Upper lobe of left lung (tissue), 6 donors: ENCODE data around the gene CDR2L. TPM values are rescaled to one million over a fixed set of nuclear protein-coding genes. Genes with fewer than 3 reads are reported as not detected.

Experiments used
- ATAC-seq, 2 donors: fragments of 200-7000 bp; cut with Tn5 transposase; one replicate each; pipeline ENCODE4 v1.9.1; 2022; ENCODE audit warnings: mild to moderate bottlenecking in 2 of 2, moderate library complexity in 2 of 2; ENCODE audit not compliant: low FRiP score in 2 of 2
- DNase-seq, 2 donors: peaks; one replicate each; pipeline ENCODE4 v3.0.0-alpha.2; 2019 to 2020
- H3K27ac ChIP-seq, 4 donors: fragments of 200-600 bp; sonication (generic); one replicate each; pipeline ENCODE4 v1.5.1; 2016 to 2019
- H3K27me3 ChIP-seq, 4 donors: fragments of 200-600 bp; sonication (generic); one replicate each; pipeline ENCODE4 v1.5.1; 2017 to 2019
- H3K36me3 ChIP-seq, 4 donors: fragments of 200-600 bp; sonication (generic); one replicate each; pipeline ENCODE4 v1.5.1; 2016 to 2019
- H3K4me1 ChIP-seq, 4 donors: fragments of 200-600 bp; sonication (generic); one replicate each; pipeline ENCODE4 v1.5.1; 2018 to 2019
- H3K4me3 ChIP-seq, 4 donors: fragments of 200-600 bp; sonication (generic); one replicate each; pipeline ENCODE4 v1.5.1; 2017 to 2019; ENCODE audit warnings: mild to moderate bottlenecking in 2 of 4, moderate library complexity in 1 of 4
- H3K9me3 ChIP-seq, 4 donors: fragments of 200-600 bp; sonication (generic); one replicate each; pipeline ENCODE4 v1.5.1; 2018 to 2019
- CTCF ChIP-seq, 6 experiments: fragments of 450-650 bp in 4 of 6; fragments of 200-600 bp in 2 of 6; sonication (generic) in 2 of 6; IDR thresholded peaks; one replicate each; pipeline ENCODE4 v1.5.1; 2016 to 2019; ENCODE audit warnings: antibody characterized with exemption in 6 of 6
- EP300 ChIP-seq, 4 donors: sonication (generic); formaldehyde crosslinking; IDR thresholded peaks; one replicate each; pipeline ENCODE4 v1.5.1; 2017; ENCODE audit warnings: antibody characterized with exemption in 4 of 4, control low read depth in 2 of 4
- POLR2A ChIP-seq, 4 donors: fragments of 450-650 bp; IDR thresholded peaks; one replicate each; pipeline ENCODE4 v1.5.1; 2016 to 2017; ENCODE audit warnings: antibody characterized with exemption in 4 of 4, mild to moderate bottlenecking in 2 of 4
- POLR2AphosphoS5 ChIP-seq, 2 donors: sonication (generic); formaldehyde crosslinking; IDR thresholded peaks; one replicate each; pipeline ENCODE4 v1.5.1; 2017; ENCODE audit warnings: antibody characterized with exemption in 2 of 2
- WGBS, 2 donors: methylation state at CpG; one replicate each; pipeline ENCODE4 v1.1.5; 2017 to 2018; 5-methylcytosine and 5-hydroxymethylcytosine counted together
- small RNA-seq, 4 donors: library from RNA; depleted of rRNA; stranded (forward); fragments of <200 nt; gene quantifications; one replicate each; pipeline ENCODE3, GENCODE V24; 2016
- total RNA-seq, 6 donors: library from RNA; depleted of rRNA in 4 of 6; stranded (reverse); fragments of >200 nt in 4 of 6; gene quantifications; one replicate each; pipeline versions ENCODE4 v1.1.0 to v1.2.1, GENCODE V29; 2016 to 2021
- donor health status: DM: no; HTN: no; CAD: no; lungs with moderate emphysema.
- donor health status: DM: no; HTN: yes; CAD: no; lungs with severe emphysema.

CDR2L gene
- total RNA-seq, 6 donors from 2014 or later, result 15.6 to 48.8 (median 24.7) TPM

- ATAC-seq (no peak), DNase-seq (no peak)
- no peak overlapping the region for H3K27ac ChIP-seq
- H3K4me3 ChIP-seq, result no peak overlapping the region
- no peaks in the 10 kb centered on the region for H3K9me3 ChIP-seq
- H3K4me1 ChIP-seq, result peaks cover 16 to 33% (median 23%) of the 10 kb centered on the region in 4 donors
- H3K36me3 ChIP-seq, result peaks cover 6 to 50% (median 22%) of the 10 kb centered on the region in 4 donors
- TF ChIP-seq POLR2A (IDR thresholded peaks at IDR 0.05), result no peak
- TF ChIP-seq EP300 (IDR thresholded peaks at IDR 0.05), result no peak
- no peak for TF ChIP-seq CTCF (IDR thresholded peaks at IDR 0.05)
- no peak for TF ChIP-seq POLR2AphosphoS5 (IDR thresholded peaks at IDR 0.05)
- H3K27me3 ChIP-seq, result no peaks in the 10 kb centered on the region
These were observed 62.3 kb downstream of the CDR2L start for GRCh38 chr17:75049706-75050105.

GRCh38 chr17:75051941-75052340 lies 64.5 kb downstream of the CDR2L start:
- Histone ChIP-seq H3K4me1 (peaks cover 8 to 20% (median 18%) of the 10 kb centered on the region in 4 donors), H3K9me3 (no peaks in the 10 kb centered on the region), H3K27me3 (no peaks in the 10 kb centered on the region), H3K27ac (no peak overlapping the region), H3K4me3 (no peak overlapping the region), H3K36me3 (peaks cover 6 to 63% (median 27%) of the 10 kb centered on the region in 4 donors)
- no peak for ATAC-seq
- no peak for DNase-seq
- TF ChIP-seq POLR2A (IDR thresholded peaks at IDR 0.05) (no peak), POLR2AphosphoS5 (IDR thresholded peaks at IDR 0.05) (no peak), CTCF (IDR thresholded peaks at IDR 0.05) (no peak), EP300 (IDR thresholded peaks at IDR 0.05) (no peak)
- WGBS, 2 donors, result 82 to 96% methylated on average over 2 of the region's 2 CpGs

Small RNA genes within 50 kb of the gene (small RNA-seq; reads per million reads assigned to genes)
- gene RN7SL573P (0 reads per million in 4 donors), gene RNU6-362P (0 reads per million in 4 donors)

Other genes starting within 250 kb of the CDR2L start
- gene NHERF1, start 239.0 kb upstream of the CDR2L start, total RNA-seq, result 10 to 100 TPM; 21.6 to 49.4 (median 34.8) TPM
- gene NAT9, start 211.3 kb upstream of the CDR2L start, total RNA-seq, result 10 to 100 TPM; 16.1 to 78.6 (median 41.7) TPM
- gene GRIN2C, start 127.7 kb upstream of the CDR2L start, total RNA-seq, result under 1 TPM in 1 of 6 donors, not detected in 5; 0.17 TPM
- 10 to 100 TPM in 3 of 6 donors, 1 to 10 TPM in 3; 6.8 to 15.1 (median 10.8) TPM for gene FDXR, start 114.6 kb upstream of the CDR2L start, total RNA-seq
- not detected for gene FADS6, start 94.0 kb upstream of the CDR2L start, total RNA-seq
- gene USH1G, start 64.4 kb upstream of the CDR2L start, total RNA-seq, result under 1 TPM in 1 of 6 donors, not detected in 5; 0.13 TPM
- gene OTOP2, start 63.4 kb upstream of the CDR2L start, total RNA-seq, result not detected
- gene OTOP3, start 51.7 kb upstream of the CDR2L start, total RNA-seq, result not detected
- 10 to 100 TPM; 21.6 to 60.8 (median 33.3) TPM for gene HID1, start 14.9 kb upstream of the CDR2L start, total RNA-seq
- 10 to 100 TPM; 10.5 to 41.0 (median 21.8) TPM for gene MRPL58, start 25.0 kb downstream of the CDR2L start, total RNA-seq
- gene ATP5PD, start 59.3 kb downstream of the CDR2L start, total RNA-seq, result 100 to 1,000 TPM; 126 to 198 (median 186) TPM
- gene KCTD2, start 59.6 kb downstream of the CDR2L start, total RNA-seq, result 10 to 100 TPM; 17.8 to 26.1 (median 22.9) TPM
- 100 to 1,000 TPM in 4 of 6 donors, 10 to 100 TPM in 2; 40.6 to 234 (median 123) TPM for gene SLC16A5, start 100.3 kb downstream of the CDR2L start, total RNA-seq
- gene ARMC7, start 122.3 kb downstream of the CDR2L start, total RNA-seq, result 10 to 100 TPM in 5 of 6 donors, 1 to 10 TPM in 1; 7.3 to 29.5 (median 16.6) TPM
- 100 to 1,000 TPM in 2 of 6 donors, 10 to 100 TPM in 4; 46.4 to 113 (median 76.6) TPM for gene NT5C, start 144.1 kb downstream of the CDR2L start, total RNA-seq
- gene JPT1, start 166.9 kb downstream of the CDR2L start, total RNA-seq, result 100 to 1,000 TPM in 1 of 6 donors, 10 to 100 TPM in 5; 44.0 to 118 (median 70.1) TPM
- gene SUMO2, start 195.3 kb downstream of the CDR2L start, total RNA-seq, result 100 to 1,000 TPM in 2 of 6 donors, 10 to 100 TPM in 4; 19.9 to 343 (median 64.9) TPM
- 10 to 100 TPM; 21.7 to 69.1 (median 43.5) TPM for gene NUP85, start 218.0 kb downstream of the CDR2L start, total RNA-seq